SU-DHL-6 (cell line): ENCODE measurements around the gene TNS1.

ENCODE experiments used
- H2AFZ ChIP-seq: fragments of 200-600 bp; sonication (generic); 2 replicates; pipeline ENCODE4 v1.6.1; 2014; ENCODE audit warnings: low read depth, mild to moderate bottlenecking, moderate library complexity, mixed read lengths, antibody characterized with exemption, low read length; ENCODE audit not compliant: severe bottlenecking
- H3F3A ChIP-seq: fragments of 200-600 bp; shearing (Covaris generic); 2 replicates; pipeline ENCODE4 v1.6.0; 2016; ENCODE audit warnings: antibody characterized with exemption, mild to moderate bottlenecking; ENCODE audit not compliant: insufficient read depth
- H3K27ac ChIP-seq: fragments of 200-600 bp; sonication (generic); 2 replicates; pipeline ENCODE4 v1.5.1; 2016; ENCODE audit warnings: low read depth, mild to moderate bottlenecking, low read length, moderate library complexity, mixed read lengths
- H3K27me3 ChIP-seq: fragments of 200-600 bp; sonication (generic), shearing (Covaris generic); 2 replicates; pipeline ENCODE4 v1.6.0; 2014; ENCODE audit warnings: mild to moderate bottlenecking, low read length
- H3K36me3 ChIP-seq: fragments of 200-600 bp; sonication (generic); 2 replicates; pipeline ENCODE4 v1.6.1; 2014; ENCODE audit warnings: mild to moderate bottlenecking, low read length, mixed read lengths
- H3K4me2 ChIP-seq: fragments of 300-600, 200-600 bp; shearing (Covaris generic), sonication (generic); 2 replicates; pipeline ENCODE4 v1.6.0; 2014; ENCODE audit warnings: low read length, low read depth, mild to moderate bottlenecking; ENCODE audit not compliant: poor library complexity, severe bottlenecking
- H3K4me3 ChIP-seq: fragments of 200-600 bp; sonication (generic); 2 replicates; pipeline ENCODE4 v1.5.1; 2014; ENCODE audit warnings: antibody characterized with exemption, low read length, mild to moderate bottlenecking, mixed read lengths; ENCODE audit not compliant: insufficient read depth, poor library complexity, severe bottlenecking
- H3K79me2 ChIP-seq: fragments of 200-600 bp; sonication (generic); 2 replicates; pipeline ENCODE4 v1.6.1; 2014; ENCODE audit warnings: mild to moderate bottlenecking, low read length, moderate library complexity; ENCODE audit not compliant: insufficient read depth
- H3K9ac ChIP-seq: fragments of 200-600 bp; sonication (generic); 2 replicates; pipeline ENCODE4 v1.7.0; 2014; ENCODE audit warnings: mild to moderate bottlenecking, low read length
- H3K9me2 ChIP-seq: fragments of 200-600 bp; sonication (generic); replicated peaks from 2 replicates; pipeline ENCODE4 v1.6.1; 2014; ENCODE audit warnings: low read length; ENCODE audit not compliant: insufficient read depth
- H3K9me3 ChIP-seq: fragments of 200-600 bp; sonication (generic); 2 replicates; pipeline ENCODE4 v1.6.1; 2014; ENCODE audit warnings: low read length, mixed read lengths; ENCODE audit not compliant: insufficient read depth
- H4K20me1 ChIP-seq: fragments of 200-600 bp; sonication (generic); 2 replicates; pipeline ENCODE4 v1.6.1; 2014; ENCODE audit warnings: low read depth, mild to moderate bottlenecking, antibody characterized with exemption, low read length, moderate library complexity, mixed read lengths
- CTCF ChIP-seq: fragments of 200-600 bp; sonication (generic); IDR thresholded peaks from one replicate; pipeline ENCODE4 v1.5.1; 2017; ENCODE audit warnings: antibody characterized with exemption, mild to moderate bottlenecking, low read length, moderate library complexity; ENCODE audit not compliant: insufficient read depth, poor library complexity, severe bottlenecking
- EZH2phosphoT487 ChIP-seq: fragments of 200-600 bp; sonication (generic), shearing (Covaris generic); conservative IDR thresholded peaks from 2 replicates; pipeline ENCODE4 v1.6.1; 2018; ENCODE audit warnings: mild to moderate bottlenecking, antibody characterized with exemption, low read length, moderate library complexity, mixed read lengths

TNS1 gene

GRCh38 chr2:218006741-218007140 is 3.9 kb upstream of the TNS1 start:
- H3K27ac ChIP-seq, result no peak overlapping the region
- no peaks in the 10 kb centered on the region for H3K27me3 ChIP-seq
- no peaks in the 10 kb centered on the region for H3K36me3 ChIP-seq
- H2AFZ ChIP-seq, result no peak overlapping the region
- H3K79me2 ChIP-seq, result no peaks in the 10 kb centered on the region
- H3K4me2 ChIP-seq, result no peak overlapping the region
- TF ChIP-seq CTCF, result no peak
- TF ChIP-seq EZH2phosphoT487, result no peak
- H4K20me1 ChIP-seq, result no peaks in the 10 kb centered on the region
- H3K9ac ChIP-seq, result no peak overlapping the region
- no peaks in the 10 kb centered on the region for H3K9me3 ChIP-seq
- no peaks in the 10 kb centered on the region for H3K9me2 ChIP-seq
- no peaks in the 10 kb centered on the region for H3F3A ChIP-seq
- H3K4me3 ChIP-seq, result no peak overlapping the region

GRCh38 chr2:218005486-218005885 is 2.7 kb upstream of the TNS1 start:
- H3K27me3 ChIP-seq, result no peaks in the 10 kb centered on the region
- no peaks in the 10 kb centered on the region for H4K20me1 ChIP-seq
- TF ChIP-seq CTCF, result no peak
- TF ChIP-seq EZH2phosphoT487, result no peak
- no peaks in the 10 kb centered on the region for H3F3A ChIP-seq
- no peak overlapping the region for H2AFZ ChIP-seq
- no peaks in the 10 kb centered on the region for H3K36me3 ChIP-seq
- H3K79me2 ChIP-seq, result no peaks in the 10 kb centered on the region
- H3K4me2 ChIP-seq, result no peak overlapping the region
- no peaks in the 10 kb centered on the region for H3K9me2 ChIP-seq
- H3K4me3 ChIP-seq, result no peak overlapping the region
- no peak overlapping the region for H3K9ac ChIP-seq
- H3K27ac ChIP-seq, result no peak overlapping the region
- no peaks in the 10 kb centered on the region for H3K9me3 ChIP-seq

- TF ChIP-seq EZH2phosphoT487 (no peak), CTCF (no peak)
- Histone ChIP-seq H2AFZ (no peak overlapping the region), H3K27me3 (no peaks in the 10 kb centered on the region), H3K9me2 (no peaks in the 10 kb centered on the region), H3K36me3 (no peaks in the 10 kb centered on the region), H3K9me3 (no peaks in the 10 kb centered on the region), H3K4me2 (no peak overlapping the region), H3K79me2 (no peaks in the 10 kb centered on the region), H4K20me1 (no peaks in the 10 kb centered on the region), H3K27ac (no peak overlapping the region), H3F3A (no peaks in the 10 kb centered on the region), H3K4me3 (no peak overlapping the region), H3K9ac (no peak overlapping the region)
Measured at GRCh38 chr2:218005028-218005427, 2.2 kb upstream of the TNS1 start.
